GM23248 (cell line): ENCODE measurements around the gene RERE.

Source experiments
- EZH2 ChIP-seq: fragments of 200-600 bp; sonication (generic); IDR thresholded peaks from 2 replicates; pipeline ENCODE4 v1.6.1; 2018; ENCODE audit warnings: antibody characterized with exemption, mild to moderate bottlenecking; ENCODE audit not compliant: insufficient read depth, poor library complexity, severe bottlenecking
- EZH2phosphoT487 ChIP-seq: fragments of 200-600 bp; sonication (generic); IDR thresholded peaks from 2 replicates; pipeline ENCODE4 v1.6.1; 2018; ENCODE audit warnings: antibody characterized with exemption, moderate library complexity, mild to moderate bottlenecking, low read depth; ENCODE audit not compliant: insufficient read depth

DNA sequence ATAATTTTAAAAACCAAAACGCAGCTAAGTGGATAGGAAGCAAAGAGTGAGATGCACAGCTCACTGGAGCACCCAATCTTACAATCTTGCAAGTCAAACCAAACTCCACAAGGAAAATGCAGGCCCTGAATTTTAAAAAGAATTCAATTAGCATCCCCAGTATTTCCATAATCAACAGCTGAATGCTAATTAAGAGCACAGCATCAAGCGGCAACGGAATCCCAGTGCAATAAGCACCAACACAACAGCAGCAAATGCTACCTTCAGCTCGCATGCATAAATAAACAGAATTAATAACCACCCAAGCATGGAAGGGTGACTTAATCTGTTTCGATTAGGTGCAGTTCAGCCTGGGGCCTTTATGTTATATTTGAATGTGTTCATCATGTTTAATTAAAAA, 356.7 kb downstream of the RERE start:
- no peak for TF ChIP-seq EZH2
- no peak for TF ChIP-seq EZH2phosphoT487
